ENCODE results near the gene ASAP2. TPM values are rescaled to one million over a fixed set of nuclear protein-coding genes. Genes with fewer than 3 reads are reported as not detected.
A peak's percentile ranks its signal among the peaks of the same experiment; 100 is the strongest.

The ASAP2 gene
- polyA plus RNA-seq, 4 donors: 50.7 to 60.8 (median 58.3) TPM

DNA sequence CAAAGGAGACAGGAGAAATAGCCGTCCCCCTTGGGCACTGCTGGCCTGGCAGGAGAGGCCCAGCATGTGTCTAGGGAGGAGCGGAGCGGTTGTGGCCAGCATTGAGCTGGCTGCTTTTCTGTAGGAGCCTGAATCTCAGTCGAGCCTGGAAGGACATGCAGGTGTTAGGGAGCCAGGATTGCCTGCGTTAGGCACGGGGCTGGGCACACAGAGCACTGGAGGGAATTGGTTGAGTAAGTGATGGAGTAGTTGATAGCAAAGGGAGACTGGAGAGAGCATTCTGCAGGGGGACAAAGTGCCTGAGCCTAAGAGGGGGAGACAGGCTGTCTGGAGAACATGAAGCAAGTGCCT lies 22.8 kb downstream of the ASAP2 start:
- no peak for DNase-seq (ENCODE audit: low read depth in 4 of 4, low spot score in 2 of 4)

DNA sequence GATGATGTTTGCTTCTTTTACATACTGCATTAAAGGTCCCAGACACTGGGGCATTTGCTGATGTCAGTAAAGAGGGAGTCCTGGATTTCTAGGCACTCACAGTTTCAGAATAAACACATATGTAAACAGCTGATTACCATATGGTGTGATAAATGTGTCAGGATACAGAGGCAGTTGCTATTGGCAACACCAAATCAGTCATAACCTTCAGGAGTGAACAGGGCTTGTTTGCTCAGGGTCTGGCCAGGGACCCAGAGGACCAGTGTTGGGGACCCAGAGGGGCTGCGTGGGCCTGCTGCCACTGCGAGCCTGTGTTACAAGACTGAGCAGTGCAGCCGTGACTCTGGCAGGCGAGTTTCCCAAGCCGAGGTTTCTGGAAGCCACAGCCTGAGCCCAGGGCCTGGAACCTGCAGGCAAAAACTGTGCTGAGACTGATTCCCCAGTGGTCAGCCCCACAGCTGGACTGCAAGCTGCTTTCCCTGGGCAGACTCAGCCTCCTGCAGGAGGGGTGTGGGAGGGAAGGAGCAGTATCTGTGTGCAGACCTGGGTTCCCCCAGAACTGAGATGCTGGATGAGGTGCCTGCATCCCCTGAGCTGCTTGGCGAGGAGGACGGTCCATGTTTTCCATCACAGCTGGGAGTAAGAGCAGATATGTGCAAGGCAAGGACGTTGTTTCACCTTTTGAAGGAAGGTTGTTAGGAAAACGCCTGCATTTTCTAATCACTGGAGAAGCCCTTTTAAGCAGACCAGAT lies 23.6 kb downstream of the ASAP2 start:
- no peak for DNase-seq (ENCODE audit: low read depth in 4 of 4, low spot score in 2 of 4)

DNA sequence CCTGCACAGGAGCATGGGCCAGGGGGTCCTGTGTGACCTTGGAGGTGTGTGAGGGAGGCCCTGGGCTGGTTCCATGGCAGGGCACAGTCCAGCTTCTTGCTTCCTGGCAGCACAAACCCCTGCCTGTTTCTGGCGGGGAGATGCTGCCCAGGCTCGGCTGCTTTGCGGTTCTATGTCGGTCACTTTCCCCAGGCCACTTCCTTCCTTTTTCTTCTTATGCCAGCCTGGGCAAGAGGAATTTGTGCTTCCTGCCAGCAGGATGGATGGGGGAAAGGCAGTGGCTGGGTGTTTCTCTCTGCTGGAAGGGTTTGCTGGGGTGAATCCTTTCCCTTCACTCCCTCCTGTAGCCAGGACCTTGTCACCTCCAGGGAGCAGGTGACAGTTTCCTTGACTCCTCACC lies 24.3 kb downstream of the ASAP2 start:
- DNase-seq (ENCODE audit: low read depth in 4 of 4, low spot score in 2 of 4): no peak

DNA sequence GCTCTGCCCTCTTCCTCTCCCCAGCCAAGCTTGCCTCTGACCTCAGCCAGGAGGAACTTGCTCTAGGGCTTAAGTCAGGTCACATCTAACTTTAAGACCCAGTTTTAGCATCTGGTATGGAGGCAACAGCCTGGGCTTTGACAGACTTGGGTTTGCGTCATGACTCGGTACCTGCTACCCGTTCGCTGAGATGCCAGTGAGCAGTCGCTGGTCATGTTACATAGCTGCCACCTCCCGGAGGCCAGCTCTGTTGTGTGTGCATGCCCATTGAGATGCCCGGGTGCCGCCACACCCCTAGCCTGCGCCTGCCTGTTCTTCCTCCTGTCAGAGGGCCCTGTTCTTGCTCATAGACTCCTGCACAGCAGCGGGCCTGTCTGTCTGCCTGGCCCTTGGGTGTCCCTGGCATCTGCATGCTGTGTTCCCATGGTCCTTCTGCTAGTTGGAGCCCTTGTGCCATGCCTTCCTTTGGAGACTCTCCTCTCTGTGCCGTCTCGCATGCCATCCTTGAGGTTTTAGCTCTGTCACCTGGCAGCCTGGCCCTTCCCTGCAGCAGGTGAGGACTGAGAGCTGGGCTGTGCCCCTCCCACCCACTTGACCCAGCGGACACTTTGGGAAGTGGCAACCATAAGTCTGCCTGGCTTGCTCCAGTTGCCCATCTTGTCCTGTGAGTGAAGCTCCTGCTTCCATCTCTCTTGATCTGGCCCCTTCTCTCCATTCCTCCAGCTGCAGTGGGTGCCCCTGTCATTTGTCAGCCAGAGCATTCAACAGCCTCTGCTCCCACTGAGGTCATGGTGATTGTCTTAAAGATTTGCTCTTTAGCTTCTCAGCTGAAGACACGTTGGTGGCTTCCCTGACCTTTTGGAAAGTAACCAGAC lies 24.9 kb downstream of the ASAP2 start:
- DNase-seq (ENCODE audit: low read depth in 4 of 4, low spot score in 2 of 4): no peak

DNA sequence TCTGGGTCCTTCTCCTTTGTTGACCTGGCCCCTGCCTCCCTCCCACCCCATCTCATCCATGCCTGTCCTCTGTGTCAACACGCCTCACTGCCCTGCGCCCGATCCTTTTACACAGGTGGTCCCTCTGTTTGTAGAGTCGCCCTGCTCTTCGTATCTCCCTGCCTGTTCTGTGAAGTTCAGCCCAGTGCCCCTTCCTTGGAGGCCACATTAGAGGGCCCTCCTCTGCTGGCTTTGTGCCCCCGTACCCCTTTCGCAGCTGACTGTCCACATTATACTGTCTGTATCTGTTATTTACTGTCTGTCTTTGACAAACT lies 25.5 kb downstream of the ASAP2 start:
- DNase-seq (ENCODE audit: low read depth in 4 of 4, low spot score in 2 of 4): no peak

DNA sequence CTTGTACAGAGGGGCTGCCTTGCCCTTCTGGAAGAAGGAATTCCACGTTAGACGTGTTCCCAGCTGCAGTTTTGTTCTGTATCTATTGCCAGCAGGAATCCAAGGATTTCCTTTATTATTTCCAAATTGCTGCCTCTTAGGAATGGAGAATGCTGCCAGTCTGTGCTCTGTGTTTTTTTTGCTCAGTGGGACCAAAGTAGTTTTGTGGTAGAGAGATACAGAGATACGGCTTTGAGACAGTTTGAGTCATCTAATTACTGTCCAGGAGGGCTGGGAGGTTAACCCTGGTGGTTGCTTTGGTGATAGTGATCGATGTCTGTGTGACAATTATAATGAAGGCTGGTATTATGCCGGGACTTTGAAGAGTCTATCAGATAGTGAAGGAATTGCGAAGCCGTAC lies 26.3 kb downstream of the ASAP2 start:
- DNase-seq (ENCODE audit: low read depth in 4 of 4, low spot score in 2 of 4): no peak

DNA sequence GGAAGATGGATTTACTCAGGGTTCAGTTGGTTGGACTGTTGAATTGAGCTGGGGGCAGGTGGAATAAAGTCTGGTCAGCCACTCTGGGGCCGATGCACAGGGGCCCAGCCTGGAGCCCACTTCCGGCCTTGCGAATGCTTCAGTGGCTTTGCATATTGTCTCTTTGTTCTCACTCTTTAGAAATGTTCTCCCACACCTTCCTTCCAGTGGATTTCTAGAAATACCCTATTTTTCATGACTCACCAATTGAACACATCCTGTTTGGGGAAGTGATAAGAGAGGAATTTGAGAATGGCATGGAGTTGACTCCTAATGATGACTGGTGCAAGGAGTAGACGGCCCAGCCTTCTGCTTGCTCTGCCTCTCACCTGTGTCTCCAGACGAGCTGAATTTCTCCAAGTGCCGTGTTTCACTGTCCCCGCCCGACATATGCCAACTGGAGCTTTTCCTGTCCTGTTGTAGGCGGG lies 28.1 kb downstream of the ASAP2 start:
- DNase-seq (ENCODE audit: low read depth in 4 of 4, low spot score in 2 of 4): no peak

DNA sequence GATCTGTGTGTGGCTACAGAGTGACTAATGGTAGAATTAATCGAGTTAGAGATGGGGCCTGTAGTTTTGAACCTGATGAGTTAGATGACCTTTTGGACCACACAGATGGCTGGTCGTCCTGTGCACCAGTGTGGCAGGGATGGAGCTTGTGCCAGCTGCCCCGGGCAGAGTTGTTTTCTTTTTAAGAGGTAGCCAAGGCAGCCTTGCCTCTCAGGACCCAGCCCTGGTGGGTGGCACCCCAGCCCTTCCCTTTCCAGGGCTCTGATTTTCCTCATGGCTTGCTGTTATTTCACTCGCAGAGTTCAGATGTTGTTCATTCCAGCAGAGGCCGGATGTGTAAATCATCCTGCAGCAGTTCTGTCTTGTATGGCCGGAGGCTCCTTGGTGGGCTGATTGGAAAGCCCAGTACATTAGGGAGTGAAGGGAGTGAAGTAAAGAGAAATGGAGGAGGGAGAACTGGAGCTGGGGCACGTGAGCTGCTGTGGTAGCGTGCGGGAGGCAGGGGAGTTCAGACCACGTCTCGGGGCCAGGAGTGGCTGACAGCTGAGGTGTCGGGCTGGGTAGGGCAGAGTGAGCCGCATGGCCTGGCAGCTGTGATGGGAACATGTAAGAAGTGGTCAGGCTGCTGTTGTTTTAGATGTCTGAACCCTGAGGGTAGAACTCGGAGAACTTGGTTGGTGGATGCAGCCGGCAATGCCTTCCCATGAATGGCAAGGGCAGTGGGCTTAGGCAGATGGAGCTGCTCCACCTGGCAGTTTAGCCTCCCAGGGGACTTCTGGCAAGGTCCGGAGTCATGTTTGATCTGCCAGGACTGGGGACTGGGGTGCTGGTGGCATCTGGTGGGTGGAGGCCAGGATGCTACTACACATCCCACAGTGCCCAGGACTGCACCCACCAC lies 28.8 kb downstream of the ASAP2 start:
- peak; percentile 54 to 84 (median 73) for DNase-seq (ENCODE audit: low read depth in 4 of 4, low spot score in 2 of 4)

DNA sequence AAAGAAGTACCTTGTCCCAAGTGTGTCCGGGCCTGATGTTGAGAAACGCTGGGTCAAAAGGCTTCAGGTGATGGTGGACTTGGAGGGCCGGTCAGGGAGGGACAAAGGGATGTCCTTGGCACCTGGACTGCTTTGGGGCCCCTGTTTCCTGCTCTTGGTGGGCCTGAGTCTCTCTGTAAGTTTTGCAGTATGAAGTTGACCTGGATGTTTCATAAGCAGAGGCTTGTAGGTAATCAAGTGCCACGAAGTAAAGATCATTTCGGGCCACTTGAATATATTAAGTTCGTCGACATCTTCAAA lies 29.4 kb downstream of the ASAP2 start:
- DNase-seq (ENCODE audit: low read depth in 4 of 4, low spot score in 2 of 4): no peak

DNA sequence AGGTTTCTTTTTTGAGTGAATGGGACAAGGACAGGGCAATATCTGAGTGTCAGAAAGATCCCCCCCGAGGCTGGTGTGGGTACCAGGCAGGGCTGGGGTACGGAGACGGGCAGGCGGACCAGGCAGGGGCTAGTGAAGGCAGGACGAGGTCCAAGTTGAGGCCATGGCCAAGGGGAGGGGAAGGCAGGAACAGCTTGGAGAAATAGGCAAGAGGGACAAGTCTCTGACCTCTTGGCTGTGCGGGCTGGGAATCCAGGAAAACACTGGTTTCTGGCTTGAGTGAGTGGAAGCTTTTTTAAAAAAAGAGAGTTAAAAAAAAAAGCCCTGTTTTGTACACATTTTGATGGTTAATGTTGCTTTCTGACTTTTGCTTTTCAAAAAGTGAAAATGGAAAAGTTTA lies 30.3 kb downstream of the ASAP2 start:
- DNase-seq (ENCODE audit: low read depth in 4 of 4, low spot score in 2 of 4): no peak

DNA sequence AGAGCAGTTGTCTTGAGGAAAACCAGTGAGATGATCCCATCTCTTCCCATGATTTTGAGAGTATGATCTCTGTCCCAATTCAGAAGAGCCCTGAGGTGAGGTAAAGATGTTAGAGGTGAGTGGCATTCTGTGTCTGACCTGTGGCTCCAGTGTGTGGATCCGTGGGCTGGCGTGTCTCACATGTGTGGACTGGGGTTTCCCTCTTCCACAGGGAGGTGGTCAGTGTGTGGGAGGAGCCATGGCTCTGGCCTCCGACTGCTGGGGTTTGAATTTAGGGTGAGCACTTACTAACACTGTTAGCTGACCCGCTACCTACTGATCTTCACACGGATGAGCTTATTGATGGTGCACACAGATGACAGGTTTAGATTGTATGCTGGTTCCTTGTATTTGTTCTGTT lies 31.2 kb downstream of the ASAP2 start:
- no peak for DNase-seq (ENCODE audit: low read depth in 4 of 4, low spot score in 2 of 4)

DNA sequence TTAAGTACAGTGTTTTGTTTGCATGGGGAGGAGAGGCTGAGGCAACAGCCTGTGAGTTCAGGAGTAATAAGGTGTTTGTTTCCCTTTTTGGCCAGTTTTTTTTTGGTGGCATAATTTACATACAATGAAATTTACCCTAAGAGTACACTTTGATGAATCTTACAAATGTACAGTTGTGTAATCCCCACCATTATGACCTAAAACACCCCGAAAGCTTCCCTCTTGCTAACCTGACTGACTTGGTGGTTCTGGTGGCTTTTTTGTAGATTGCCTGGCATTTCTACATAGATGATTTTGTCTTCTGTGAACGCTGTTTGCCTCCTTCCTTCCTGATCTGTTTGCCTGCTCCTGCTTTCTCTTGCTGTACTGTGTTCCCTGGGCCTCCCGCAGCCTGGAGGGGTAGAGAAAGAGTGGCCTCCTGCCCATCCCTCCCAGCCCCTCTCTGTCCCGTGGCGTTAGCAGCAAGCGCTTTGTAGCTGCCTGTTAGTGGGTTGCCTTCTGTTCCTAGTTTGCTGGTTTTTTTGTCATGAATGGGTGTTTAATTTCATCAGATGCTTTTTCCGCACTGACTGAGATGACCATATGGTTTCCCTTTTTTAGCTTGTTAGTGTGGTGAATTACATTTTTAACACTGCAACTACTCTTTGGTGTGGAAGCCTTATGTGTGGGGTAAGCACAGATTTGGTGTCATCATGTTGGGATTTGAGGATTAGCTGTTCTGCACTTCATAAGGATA lies 32.1 kb downstream of the ASAP2 start:
- DNase-seq (ENCODE audit: low read depth in 4 of 4, low spot score in 2 of 4): no peak

DNA sequence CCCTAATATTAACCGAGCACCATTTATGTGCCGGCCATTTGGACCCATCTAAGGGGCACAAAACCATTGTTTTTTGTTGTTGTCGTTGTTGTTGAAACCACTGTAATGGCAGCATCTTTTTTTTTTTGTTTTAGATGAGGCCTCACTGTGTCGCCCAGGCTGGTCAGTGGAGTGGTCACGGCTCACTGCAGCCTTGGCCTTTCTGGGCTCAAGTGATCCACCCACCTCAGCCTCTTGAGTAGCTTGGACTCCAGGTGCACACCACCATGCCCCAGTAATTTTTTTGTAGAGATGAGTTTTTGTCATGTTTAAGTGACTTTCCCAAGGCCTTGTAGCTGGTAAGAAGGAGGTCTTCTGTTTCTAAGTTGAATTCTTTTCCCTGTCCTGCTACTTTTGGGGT lies 33.0 kb downstream of the ASAP2 start:
- DNase-seq (ENCODE audit: low read depth in 4 of 4, low spot score in 2 of 4): no peak

DNA sequence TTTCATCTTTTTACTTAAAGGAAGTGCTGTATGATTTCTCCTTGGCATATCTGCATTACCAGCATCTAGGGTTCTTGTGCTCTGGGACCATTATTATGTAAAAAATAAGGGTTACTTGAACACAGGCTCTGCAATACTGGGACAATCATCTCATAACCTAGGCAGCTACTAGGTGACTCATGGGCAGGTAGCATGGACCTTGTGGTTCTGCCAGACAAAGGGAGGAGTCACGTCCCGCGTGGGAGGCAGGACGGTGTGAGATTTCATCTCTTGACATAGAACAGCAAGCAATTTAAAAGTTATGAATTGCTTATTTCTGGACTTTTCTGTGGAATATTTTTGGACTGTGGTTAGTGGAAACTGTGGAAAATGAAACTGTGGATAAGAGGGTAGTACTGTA lies 34.1 kb downstream of the ASAP2 start:
- no peak for DNase-seq (ENCODE audit: low read depth in 4 of 4, low spot score in 2 of 4)

DNA sequence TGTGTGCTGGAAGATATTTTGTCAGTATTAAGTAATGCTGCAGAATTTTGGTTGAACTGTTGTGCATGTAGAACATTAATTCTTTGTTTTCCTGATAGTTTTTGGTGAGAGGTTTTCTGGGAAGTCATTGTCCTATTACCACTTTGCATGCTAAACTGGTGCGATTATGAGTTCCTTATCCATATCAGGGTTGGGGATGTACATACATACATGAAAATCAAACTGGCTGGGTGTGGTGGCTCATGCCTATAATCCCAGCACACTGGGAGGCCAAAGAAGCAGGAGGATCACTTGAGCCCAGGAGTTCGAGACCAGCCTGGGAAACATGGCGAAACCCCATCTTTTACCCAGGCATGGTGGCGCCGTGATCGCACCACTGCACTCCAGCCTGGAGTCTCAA lies 34.6 kb downstream of the ASAP2 start:
- DNase-seq (ENCODE audit: low read depth in 4 of 4, low spot score in 2 of 4): no peak

DNA sequence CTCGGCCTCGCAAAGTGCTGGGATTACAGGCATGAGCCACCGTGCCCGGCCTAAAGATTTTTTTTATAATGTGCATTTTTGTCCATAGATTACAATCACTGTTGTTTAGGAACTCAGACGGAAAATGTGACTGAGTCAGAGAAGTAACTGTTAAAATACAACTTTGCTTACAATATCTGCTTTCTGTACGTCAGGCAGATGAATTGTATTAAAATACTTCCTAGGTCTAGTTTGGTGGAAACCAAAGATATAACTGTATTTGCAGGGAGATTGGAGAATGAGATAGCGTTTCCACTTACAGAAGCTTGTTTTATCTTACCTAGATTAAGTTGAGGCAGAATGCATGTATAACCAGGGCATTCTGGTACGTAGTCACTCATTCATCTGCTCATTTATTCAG lies 36.7 kb downstream of the ASAP2 start:
- no peak for DNase-seq (ENCODE audit: low read depth in 4 of 4, low spot score in 2 of 4)

DNA sequence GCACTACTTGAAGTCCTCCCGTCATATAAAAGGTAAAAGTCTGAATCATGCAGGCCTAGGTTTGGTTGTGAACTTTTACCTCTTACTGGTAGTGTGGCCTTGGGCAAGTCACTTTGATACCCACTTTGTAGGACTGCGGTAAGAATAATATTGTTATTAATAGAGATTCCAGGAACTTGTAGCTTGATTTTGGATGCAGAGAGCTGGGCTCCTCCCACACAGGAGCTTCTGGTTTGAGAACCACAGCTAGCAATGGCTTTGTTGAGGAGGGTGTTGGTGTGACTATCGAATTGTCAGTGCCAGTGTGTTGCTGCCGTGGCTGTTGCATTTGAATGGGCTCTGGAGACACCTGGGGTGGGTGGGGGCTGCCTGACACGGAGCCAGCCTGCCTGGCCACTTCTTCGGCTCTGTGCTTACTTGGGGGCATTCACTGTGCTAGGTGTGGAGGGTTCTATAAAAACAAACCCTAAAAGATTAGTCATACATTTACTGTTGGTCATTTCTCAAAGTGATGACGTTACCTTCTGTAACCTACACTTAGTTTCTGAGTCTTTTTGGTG lies 38.5 kb downstream of the ASAP2 start:
- no peak for DNase-seq (ENCODE audit: low read depth in 4 of 4, low spot score in 2 of 4)

DNA sequence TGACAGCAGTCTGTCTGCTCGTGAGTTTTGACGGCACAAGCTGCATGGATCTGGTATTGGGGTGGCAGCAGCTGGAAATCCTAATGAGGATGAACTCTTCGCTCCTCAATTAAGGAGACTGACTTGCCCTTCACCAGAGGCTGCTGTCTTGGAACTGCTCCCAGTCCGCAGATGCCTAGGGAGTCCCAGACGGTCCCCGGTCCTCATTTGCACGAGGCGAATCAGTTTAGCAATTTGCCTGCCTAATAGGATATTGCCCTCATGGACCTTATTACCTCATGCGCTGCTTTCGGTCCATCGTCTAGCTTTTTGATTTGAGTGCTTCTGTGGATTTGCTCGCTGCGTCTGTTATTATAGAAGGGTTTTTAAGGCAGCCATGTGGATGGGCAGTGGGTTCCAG lies 40.6 kb downstream of the ASAP2 start:
- no peak for DNase-seq (ENCODE audit: low read depth in 4 of 4, low spot score in 2 of 4)

DNA sequence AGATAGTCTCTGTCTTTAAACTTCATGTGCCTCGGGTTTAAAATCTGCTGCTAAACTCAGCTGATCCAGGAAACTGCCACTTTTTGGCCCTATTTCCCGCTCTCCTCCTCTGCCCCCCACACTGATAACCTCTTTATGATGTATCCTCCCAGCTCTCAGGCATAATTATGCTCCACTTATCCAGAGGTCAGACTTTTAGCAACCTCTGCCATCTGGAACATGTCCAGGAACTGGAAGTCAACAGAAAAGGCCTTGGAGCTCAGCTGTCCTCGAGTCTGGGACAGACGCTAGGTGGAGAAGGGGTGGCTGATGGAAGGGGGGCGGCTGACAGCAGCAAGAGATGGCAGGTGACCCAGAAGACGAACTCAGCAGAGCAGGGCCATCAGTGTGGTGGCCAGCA lies 41.2 kb downstream of the ASAP2 start:
- no peak for DNase-seq (ENCODE audit: low read depth in 4 of 4, low spot score in 2 of 4)

DNA sequence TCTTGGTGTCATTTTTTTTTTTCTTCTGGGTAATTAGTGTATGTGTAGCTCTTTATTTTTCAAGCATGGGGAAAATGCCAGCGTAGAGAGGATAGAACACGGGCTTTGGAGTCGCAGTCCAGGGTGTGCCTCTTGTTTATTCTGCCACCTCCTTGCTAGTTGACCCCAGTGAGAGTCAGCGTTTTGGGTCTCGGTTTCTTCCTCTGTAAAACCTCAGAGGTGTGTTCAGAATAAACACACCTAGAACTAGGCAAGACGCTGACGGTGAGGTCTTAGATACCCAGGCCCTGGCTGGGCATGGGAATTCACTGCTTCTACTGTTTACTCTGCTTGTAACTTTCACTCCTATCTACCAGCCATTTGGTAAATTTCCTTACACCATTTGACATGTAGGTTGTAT lies 41.8 kb downstream of the ASAP2 start:
- no peak for DNase-seq (ENCODE audit: low read depth in 4 of 4, low spot score in 2 of 4)
